NCI-H345 treated with DMSO at 0.1 percent for 48 hours (cell line): ENCODE measurements around the gene TIMM17B.

Experiments
- DNase-seq: peaks from one replicate; lab custom pipeline; 2025; ENCODE audit not compliant: unreplicated experiment; lab: John Stamatoyannopoulos, UW

Gene TIMM17B

DNA sequence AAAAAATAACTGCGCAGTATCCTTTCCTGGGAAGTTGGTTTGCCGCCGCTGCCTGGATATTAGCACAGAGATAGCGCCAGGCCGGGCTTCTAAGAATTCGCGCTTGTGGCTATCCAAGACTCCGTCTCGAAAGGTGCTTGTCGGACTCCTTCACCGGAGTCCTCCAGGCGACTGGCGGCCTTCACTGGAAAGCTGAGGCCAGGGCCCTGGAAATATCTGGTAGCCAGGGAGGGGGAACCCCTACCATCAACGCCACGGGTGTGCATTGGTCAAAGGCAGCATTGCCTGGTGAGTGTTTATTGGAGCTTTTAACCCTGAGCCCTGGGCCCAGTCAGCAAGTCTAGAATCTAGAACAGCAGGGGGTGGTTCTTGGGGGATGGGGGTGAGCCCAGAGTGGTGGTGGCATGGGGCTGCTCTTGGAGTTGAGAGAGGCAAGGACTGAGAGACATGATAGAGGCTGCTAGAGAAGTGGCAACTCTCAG, 21.8 kb upstream of the TIMM17B start:
- no peak for DNase-seq

DNA sequence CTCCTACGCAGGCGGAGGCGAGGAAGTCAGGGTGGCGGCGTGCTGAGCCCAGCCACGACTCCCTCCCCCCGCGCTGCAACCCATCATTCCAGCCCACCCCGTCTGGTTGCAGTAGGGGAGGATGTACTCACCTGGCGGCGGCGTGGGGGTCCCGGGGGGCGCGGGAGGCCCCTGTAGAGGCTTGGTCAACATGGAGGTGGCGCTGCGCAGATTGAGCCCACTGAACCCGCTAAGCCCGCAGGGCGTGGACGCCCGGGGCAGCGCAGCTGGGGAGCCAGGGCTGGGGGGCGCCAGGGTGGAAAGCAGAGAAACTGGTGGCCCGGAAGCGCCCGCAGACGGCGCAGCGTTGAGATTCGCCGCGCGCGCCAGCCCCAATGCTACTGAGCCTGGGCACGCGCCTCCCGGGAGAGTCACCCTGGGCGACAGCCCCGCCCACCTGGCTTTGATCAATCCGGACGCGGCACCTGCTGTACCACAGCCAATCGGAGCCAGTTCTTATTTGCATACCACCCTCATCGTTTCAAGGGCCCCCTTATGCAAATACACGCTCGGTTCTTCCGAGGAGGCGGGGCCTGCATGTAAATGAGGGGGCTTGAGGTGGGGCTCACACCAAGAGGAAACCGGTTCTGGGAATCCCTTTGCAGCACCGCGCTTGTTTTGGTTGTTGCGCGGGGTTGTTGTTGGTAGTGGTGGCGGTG, 21.2 kb upstream of the TIMM17B start, which contains the start of gene PIM2:
Gene PIM2, minus strand, starts transcription at position 382 of the 698 bp plus-strand sequence. Its CDS starts 190 bp downstream, at position 192.
- DNase-seq: peak; percentile 88

DNA sequence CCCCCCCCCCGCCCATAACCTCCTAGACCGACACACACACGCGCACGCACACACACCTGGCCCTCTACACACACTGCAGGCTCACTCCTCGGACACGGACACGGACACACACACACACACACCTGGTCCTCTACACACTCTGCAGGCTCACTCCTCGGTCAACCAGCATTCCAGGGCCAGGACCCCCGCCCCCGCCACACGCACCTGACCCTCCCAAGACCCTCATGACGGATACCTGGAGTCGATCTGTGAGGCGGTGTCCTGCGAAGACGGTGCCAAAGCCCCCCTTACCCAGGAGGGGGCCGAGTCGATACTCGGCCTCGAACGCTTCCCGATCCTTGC, 20.7 kb upstream of the TIMM17B start:
- no peak for DNase-seq

DNA sequence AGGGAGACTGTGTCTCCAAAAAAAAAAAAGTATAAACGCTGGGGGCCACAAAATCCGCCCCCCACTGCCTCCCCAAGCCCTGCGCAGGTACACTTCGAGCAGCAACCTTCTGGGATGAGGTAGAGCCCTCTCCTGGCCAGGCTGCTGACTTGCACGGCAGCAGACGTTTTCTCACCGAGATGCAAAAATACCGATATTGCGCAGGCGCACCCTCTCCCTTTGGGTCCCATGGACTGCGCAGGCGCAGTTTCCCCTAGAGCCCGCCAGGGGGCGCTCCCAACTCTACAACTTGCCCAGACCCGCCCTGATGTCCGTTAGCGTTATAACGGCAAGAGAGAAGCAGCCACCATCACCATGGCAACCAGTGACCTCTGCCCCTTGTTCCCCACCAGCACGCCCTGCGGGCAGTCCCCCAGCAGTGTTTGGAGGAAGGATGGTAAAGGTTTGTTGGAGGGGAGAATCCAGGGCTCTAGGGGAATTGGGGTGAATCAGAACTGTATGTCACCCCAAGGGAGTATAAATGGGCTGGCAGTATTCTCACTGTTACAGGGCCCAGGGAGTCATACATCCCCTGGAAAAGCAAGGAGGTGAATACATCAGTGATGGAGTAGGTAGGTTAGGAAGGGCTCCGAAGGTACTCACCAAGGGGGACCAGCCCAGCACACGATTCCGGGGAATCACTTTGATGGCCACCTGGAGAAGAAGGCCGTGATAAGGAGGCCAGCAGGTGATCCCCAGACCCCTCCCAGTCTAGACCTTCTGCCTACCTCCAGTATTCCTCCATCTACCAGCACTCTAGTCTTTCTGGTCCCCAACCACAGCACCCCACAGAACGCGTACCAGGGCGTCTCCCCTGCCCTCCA, 19.8 kb upstream of the TIMM17B start:
- DNase-seq: peak; percentile 83

DNA sequence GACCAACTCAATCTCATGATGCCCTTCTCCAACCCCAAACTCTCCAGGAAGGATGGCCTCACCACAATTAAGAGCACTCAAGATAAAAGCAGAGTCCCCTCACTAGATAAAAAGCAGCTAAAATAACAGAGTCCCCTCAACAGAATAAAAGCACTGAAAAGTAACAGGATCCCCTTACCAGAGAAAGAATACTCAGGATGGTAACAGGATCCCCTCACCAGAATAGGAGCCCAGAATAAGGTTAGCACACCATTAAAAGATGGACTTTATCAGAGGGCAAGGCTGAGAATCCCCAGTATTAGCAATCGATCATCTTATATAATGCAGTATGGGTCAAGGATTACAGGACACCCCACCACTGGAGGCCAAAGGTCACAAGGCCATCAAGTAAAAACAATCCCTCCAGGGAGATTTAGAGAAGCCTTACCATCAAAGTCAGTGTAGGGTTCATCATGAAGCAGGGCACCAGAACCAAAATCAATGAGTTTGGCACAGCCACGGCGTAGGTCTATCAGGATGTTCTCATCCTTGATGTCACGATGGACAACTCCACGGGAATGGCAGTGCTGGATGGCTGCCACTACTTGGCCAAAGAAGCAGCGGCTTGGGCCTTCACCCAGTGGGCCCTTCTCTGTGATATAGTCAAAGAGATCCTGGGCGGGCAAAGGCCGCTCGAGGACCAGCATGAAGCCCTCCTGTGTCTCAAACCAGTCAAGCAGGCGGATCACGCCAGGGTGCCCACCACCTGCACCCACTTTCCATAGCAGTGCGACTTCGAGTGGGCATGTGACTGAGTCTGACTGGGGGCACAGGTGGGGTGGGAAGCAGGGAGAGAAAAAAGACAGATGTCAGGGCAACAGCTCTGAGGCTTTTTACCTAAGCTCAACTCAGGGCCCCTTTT, 17.3 kb upstream of the TIMM17B start:
- no peak for DNase-seq

DNA sequence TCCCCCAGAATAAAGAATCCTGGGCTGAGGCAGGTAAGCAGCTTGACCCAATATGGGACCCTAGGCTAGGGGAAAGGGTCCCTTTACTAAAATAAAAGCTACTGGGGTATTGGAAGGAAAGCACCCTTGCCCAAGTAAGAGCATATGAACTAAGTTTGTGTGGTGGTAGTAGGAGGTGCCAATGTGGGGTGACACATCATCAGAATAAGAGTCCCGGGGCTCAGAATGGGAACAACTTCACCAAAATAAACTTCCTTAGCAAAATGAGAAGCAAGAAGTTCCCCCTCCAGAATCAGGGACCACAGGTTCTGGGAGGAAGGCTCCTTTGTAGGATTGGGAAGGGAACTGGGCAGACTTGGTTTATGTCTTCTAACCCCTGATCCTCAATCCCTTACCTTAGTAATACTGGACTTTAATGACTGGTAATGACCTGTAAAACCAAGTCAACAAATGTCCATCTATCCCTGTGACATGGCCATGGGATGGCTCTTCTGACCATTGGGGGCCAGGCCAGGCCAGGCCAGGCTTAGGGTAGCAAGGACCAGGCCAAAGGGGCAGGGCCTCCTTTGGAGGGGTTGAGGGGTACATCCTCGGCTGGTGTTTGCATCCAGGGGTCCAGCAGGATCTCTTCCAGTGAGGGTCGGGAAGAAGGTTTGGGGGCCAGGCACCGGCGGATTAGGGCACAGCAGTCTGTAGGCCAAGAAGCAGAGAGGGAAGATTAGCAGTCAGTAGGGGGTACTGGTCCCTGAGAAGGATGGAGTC, 16.2 kb upstream of the TIMM17B start:
- no peak for DNase-seq

DNA sequence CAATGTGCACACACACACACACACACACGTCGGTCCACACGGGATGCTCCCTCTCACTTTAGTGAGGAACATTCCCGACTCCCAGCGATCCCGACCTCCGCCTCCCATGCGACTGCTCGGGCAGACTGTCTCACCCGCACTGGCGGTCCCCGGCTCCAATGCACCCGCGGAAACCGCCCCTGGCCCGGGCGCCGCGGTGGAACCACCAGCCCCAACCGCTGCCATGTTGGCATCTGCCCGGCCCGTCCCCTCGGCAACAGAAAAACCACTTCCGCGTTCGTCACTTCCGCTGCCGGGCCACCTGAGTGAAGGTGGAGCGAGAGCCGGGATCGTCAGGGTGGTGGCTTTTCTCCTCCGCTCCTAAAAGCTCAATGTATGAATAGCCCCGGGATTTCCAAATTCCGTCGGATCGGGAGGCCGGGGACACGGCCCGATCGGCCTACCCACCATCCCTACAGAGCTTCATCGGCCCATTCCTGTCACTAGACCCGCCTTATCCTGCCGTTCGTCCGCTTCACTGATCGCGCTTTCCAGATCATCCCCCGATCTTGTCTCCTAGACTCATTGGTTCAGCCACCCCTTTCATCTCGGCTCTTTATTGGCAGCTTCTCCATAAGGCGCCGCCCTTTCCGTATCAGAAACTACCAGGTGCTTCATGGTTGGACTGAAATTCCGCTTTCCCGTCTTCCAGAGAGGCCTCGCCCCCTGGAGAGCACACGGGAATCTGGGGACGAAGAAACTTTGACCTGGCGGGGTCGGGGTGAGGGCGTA, 14.0 kb upstream of the TIMM17B start, which contains the start of gene SLC35A2:
Gene SLC35A2, minus strand, starts transcription at position 235 of the 771 bp plus-strand sequence. Its CDS starts 10 bp downstream, at position 225.
- DNase-seq: peak; percentile 61

DNA sequence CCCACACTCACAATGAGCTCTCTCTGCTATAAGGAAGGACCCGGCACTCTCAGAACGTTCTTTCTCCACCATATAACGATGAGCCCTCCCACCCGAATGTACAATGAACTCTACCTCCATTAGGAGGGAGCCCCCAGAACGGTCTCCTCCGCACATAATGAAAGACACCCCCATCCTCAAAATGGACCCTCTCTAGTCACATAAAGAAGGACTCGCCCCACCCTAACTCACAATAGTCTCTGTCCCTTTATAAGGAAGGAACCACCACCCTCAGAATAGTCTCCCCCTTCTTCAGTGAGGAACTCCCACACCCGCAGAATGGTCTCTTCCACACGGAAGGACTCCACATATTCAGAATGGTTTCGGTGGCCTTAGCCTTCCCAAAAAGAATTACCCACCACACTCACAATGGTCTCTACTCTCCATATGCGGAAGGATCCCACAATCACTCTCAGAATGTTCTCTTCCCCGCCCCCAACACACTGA, 13.4 kb upstream of the TIMM17B start:
- no peak for DNase-seq

DNA sequence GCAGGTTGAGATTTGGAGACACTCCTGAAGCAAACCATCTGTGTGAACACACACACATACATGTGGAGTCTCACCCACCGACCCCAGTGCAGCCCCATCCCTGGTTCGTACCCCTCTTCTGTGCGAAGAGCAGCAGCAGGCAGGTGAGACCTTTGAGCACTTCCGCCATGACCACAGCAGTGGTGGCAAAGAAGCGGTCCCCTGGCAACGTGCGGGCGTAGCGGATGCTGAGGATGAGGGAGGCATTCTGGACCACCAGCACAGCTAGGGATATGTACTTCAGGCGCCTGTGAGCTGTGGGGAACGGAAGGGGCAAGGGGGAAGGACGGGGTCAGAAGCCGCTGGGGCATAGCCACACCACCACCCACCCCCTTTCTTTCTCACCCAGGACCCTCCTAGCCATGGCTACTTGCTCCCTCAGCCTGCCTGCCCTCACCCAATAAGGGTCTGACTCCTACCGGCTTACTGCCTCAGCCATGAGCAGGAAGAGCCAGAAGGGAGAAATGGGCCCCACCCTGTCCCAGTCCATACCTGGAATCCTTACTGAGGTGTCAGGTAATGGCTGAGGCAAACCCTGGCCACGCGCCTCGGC, 12.2 kb upstream of the TIMM17B start:
- no peak for DNase-seq

DNA sequence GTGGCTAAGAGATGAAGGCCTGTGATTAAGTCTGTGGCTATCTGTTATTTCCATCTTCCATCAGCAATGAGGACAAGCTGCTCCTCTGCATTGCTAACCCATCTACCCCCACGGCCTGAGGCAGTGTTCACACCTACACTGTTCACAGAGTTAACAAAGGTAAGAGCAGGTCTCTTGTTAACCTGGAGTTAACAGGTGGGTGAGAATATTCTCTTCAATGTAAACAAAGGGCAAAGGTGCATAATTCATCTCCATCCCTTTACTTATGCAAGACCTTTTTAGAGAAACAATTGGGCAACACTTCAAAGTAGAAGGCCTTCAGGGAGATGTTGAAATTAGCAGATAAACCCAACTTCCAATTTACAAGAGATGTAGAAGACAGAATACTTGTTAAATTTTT, 11.0 kb upstream of the TIMM17B start:
- DNase-seq: no peak

DNA sequence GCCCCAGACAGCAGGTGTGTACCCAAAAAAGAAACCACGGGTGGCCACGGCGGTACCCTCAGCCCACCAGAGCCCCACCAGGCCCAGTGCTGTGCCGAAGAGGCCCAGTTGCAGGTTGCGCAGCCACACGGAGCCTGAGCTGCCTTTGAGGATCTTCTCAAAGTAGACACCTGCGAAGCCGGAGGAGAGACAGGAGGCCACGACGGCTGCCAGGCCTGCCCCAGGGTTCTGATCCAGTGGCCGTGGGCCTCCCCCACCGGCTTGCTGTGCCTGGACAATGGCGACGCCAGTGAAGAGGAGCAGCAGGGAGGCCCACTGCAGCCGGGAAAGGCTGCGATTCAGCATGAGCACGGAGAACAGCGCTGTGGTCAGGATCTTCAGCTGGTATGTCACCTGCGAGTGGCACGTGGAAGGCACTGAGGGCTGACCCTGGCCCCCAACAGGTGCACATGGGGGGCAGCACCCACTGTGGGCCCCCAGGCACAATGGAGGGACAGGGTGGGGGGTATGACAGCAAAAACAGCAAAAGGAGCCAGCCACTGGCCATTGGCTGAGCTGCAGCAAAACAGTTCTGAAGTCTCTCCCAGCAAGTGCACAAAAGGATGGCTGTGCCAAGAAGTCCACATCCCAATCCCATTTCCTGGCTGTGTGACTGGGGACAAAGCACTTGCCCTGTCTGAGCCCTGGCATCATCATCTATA, 7.7 kb upstream of the TIMM17B start:
- no peak for DNase-seq

DNA sequence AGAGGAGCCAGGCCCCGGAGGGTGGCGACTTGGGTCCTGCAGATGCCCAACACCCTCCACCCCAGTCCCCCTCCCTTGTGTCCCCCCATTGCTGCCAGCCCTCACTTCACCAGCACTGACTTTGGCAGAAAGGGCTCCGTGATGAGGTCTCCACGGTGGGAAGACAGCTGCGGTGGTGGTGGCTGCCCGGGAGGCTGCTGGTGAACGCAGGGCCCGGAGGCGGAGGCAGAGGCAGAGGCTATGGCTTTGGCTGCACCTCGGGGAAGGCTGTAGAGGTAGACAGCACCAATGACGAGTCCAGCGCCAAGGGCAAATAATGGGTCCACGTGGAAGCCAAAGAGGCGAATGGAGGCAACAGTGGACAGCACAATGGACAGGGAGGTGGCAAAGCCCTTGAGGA, 7.1 kb upstream of the TIMM17B start:
- DNase-seq: no peak

DNA sequence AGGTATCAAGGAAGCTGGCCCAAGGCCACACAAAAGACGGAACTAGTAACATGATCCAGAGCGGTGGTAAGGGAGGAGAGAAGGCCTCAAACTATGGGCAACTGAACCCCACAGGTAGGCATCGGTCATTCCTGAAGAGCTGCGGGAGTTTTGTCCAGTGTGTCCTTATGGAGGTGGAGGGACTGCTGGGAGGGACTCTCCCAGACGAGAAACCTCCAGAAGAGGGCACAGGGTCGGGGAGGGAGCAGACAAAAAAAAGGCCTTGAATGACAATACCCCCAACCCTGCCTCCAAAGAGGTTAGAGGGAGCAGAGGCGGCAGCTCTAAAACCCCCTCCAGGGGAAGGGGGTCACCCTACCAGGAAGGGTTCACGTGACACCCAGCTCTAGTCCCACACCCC, 6.6 kb upstream of the TIMM17B start:
- no peak for DNase-seq

DNA sequence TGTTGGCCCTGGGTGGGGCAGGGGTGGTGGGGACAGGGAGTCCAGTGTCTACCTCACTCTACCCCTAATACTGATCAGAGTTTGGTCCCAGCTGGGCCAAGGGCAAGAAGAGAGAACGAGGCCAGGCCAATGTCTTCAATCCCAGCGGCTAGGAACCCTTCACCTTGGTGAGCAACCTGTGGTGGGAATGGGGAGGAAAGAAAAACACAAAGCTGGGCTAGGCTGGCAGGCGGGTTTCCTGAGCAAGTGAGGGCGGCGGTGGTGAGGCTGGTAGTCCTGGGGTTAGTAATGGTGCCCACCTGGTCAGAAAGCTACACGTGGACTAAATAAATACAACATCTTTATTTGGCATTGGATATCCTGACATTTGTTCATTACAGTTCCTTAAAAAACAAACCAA, 5.7 kb upstream of the TIMM17B start:
- no peak for DNase-seq

DNA sequence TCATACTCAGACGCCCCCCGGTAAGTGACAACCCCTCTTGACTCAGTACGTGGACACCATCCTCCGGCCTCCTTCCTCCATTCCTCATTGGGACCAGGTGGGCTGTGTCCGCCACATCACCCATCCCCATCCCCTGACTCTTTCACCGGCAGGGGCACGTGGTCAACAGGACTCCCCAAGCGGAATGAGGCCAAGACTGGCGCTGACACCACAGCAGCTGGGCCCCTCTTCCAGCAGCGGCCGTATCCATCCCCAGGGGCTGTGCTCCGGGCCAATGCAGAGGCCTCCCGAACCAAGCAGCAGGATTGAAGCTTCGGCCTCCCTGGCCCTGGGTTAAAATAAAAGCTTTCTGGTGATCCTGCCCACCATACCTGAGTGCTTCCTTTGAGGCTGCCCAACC, 5.2 kb upstream of the TIMM17B start:
- DNase-seq: no peak

DNA sequence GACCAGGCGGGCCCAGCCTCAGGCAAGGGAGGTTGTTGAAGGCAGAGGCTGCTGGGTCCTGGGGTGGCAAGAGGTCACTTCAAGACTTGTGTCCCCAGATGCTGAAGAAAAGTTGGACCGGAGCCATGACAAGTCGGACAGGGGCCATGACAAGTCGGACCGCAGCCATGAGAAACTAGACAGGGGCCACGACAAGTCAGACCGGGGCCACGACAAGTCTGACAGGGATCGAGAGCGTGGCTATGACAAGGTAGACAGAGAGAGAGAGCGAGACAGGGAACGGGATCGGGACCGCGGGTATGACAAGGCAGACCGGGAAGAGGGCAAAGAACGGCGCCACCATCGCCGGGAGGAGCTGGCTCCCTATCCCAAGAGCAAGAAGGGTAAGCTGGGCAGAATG, 4.6 kb upstream of the TIMM17B start:
- no peak for DNase-seq

DNA sequence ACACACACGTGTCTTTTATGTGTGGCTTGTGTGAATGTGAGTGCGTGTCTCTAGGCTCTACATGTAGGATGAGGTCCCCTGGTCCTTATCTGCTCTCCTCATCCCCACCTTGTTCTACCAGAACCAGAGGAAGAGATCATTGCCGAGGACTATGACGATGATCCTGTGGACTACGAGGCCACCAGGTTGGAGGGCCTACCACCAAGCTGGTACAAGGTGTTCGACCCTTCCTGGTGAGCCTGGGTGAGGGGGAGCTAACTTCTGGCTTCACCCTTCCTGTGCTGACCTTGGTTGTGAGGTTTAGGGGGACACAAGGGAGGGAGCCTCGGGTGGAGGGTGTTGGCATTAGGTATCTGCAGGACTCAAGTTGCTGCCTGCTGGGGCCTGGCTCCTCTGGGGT, 3.5 kb upstream of the TIMM17B start:
- no peak for DNase-seq

DNA sequence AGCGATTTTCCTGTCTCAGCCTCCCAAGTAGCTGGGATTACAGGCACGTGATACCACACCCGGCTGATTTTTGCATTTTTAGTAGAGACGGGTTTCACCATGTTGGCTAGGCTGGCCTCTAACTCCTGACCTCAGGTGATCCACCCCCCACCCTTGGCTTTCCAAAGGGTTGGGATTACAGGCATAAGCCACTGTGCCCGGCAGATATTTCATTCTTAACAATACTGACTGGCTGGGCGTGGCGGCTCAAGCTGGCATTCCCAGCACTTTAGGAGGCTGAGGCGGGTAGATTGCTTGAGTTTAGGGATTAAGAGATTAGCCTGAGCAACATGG, 1.5 kb upstream of the TIMM17B start:
- DNase-seq: no peak

DNA sequence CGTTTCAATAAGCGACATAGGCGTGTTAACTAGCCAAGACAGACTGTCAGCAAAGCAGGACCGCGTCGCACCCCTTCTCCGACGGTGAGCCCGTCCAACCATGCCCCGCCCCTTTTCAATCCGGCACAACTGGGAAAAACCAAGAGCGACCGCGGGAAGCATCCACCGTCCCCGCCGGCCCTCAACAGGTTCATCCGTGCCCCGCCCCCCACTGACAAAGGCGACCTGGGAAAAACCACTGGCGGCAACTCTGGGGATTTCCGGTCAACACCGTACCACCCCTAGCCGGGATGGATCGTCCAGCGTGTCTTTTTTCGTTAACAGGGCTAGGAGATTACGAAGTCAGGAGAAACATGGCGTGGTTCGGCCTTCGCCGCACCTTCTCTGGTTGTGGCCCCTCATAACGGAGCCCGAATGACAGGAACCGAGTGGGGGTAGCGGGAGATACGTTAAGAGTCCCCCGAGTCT, 377 bp downstream of the TIMM17B start:
- peak; percentile 75 for DNase-seq
